Stimulated activated naive CD8-positive, alpha-beta T cell treated with anti-CD3 and anti-CD28 coated beads, Interleukin-15, Interleukin-2, amounts not matched to agents 100 ng/mL and 50 ng/mL, for 24 hours (primary cell): ENCODE data around the gene EIF4H.

ENCODE experiments used
- H3K27ac Mint-ChIP-seq: one replicate; pipeline ENCODE4 v1.8.0; 2021; ENCODE audit warnings: mild to moderate bottlenecking, mixed read lengths
- H3K27me3 Mint-ChIP-seq: one replicate; pipeline ENCODE4 v1.8.0; 2021; ENCODE audit warnings: mixed read lengths
- H3K36me3 Mint-ChIP-seq: one replicate; pipeline ENCODE4 v1.8.0; 2021; ENCODE audit warnings: low read depth, mixed read lengths
- H3K4me1 Mint-ChIP-seq: one replicate; pipeline ENCODE4 v1.8.0; 2021; ENCODE audit warnings: low read depth, mixed read lengths
- H3K4me3 Mint-ChIP-seq: one replicate; pipeline ENCODE4 v1.8.0; 2021; ENCODE audit warnings: mild to moderate bottlenecking, mixed read lengths
- H3K9me3 Mint-ChIP-seq: one replicate; pipeline ENCODE4 v1.8.0; 2021; ENCODE audit warnings: mixed read lengths

The EIF4H gene

DNA sequence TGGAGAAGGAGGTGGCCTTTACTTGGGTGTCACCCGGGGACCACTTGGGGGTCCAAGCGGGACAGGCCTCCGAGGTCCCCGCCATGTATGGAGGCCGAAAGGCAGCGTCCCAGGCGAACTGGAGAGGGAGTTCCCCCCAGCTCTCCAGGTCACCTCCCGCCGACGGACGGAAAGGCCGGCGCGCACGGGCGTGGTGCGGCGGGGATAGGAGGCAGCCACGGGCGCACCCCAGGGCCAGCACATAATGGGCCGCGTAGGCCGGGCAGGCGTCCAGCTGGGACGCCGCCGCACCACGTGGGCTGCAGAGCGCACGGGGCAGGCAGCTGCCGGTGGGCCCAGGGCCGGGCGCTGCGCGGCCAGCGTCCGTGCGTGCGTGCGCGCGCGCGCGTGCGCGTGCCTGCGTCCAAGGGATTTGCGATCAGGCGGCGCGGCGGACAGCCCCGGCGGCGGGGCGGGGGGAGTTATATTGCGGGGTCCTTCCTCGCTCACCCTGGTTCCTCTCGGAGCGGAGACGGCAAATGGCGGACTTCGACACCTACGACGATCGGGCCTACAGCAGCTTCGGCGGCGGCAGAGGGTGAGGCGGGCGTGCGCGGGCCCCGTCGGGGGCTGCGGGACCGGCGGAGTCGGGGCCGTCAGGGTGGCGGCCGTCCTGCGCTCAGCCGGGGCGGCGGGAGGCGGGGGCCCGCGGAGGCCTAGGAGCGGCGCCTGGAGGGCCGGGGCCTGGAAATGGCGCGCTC lies at the start of gene EIF4H:
Gene EIF4H, plus strand, starts transcription at position 491 of the 740 bp plus-strand sequence. Its CDS starts 28 bp downstream, at position 519.
- Mint-ChIP-seq H3K9me3 (no peaks in the 10 kb centered on the region), H3K27me3 (no peaks in the 10 kb centered on the region), H3K36me3 (peaks cover 35% of the 10 kb centered on the region), H3K4me3 (peak within 1 kb of the TSS; percentile 92), H3K27ac (peak within 1 kb of the TSS; percentile 90), H3K4me1 (peaks cover 53% of the 10 kb centered on the region)

GRCh38 chr7:74126220-74126880 lies 47.8 kb upstream of the EIF4H start:
- Mint-ChIP-seq H3K27ac (no peak overlapping the region), H3K36me3 (peaks cover 7% of the 10 kb centered on the region), H3K4me1 (no peaks in the 10 kb centered on the region), H3K9me3 (no peaks in the 10 kb centered on the region), H3K4me3 (no peak overlapping the region), H3K27me3 (no peaks in the 10 kb centered on the region)

DNA sequence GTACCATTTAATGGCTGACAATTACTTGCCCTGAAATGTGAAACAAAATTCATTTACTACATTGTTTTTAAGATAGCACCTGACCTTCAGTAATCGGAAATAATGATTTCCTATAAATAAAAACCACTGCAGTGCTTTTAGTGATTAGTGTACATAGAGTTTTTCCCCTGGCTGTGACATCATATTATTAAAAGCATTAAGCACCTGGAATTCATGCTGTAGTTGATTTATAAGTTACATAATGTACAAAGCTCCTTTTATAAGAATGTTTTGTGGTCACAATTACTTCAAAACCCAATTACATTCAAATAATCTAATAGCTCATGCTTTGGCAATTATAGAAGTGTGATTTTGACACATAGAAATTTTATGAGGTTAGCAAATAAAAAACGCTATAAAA lies 44.3 kb upstream of the EIF4H start:
- no peak overlapping the region for H3K4me3 Mint-ChIP-seq
- no peak overlapping the region for H3K27ac Mint-ChIP-seq
- peaks cover 3% of the 10 kb centered on the region for H3K4me1 Mint-ChIP-seq
- no peaks in the 10 kb centered on the region for H3K27me3 Mint-ChIP-seq
- H3K36me3 Mint-ChIP-seq = no peaks in the 10 kb centered on the region
- no peaks in the 10 kb centered on the region for H3K9me3 Mint-ChIP-seq

GRCh38 chr7:74130518-74130917 lies 43.6 kb upstream of the EIF4H start:
- Mint-ChIP-seq H3K27me3 (no peaks in the 10 kb centered on the region), H3K4me1 (peaks cover 3% of the 10 kb centered on the region), H3K4me3 (no peak overlapping the region), H3K9me3 (no peaks in the 10 kb centered on the region), H3K27ac (no peak overlapping the region), H3K36me3 (no peaks in the 10 kb centered on the region)

DNA sequence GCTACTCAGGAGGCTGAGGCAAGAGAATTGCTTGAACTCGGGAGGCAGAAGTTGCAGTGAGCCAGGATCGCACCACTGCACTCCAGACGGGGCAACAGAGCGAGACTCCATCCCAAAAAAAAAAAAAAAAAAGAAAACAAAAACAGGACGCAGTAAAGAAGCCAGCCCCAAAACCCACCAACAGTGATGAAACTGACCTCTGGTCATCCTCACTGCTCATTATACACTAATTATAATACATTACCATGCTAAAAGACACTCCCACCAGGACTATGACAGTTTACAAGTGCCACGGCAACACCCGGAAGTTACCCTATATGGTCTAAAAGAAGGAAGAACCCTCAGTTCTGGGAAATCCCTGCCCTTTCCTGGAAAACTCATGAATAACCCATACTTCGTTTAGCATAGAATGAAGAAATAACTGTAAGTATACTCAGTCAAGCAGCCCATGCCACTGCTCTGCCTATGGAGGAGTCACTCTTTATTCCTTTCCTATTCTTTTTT lies 40.0 kb upstream of the EIF4H start:
- no peak overlapping the region for H3K4me3 Mint-ChIP-seq
- no peaks in the 10 kb centered on the region for H3K36me3 Mint-ChIP-seq
- H3K4me1 Mint-ChIP-seq = peaks cover 3% of the 10 kb centered on the region
- H3K27ac Mint-ChIP-seq = no peak overlapping the region
- H3K27me3 Mint-ChIP-seq = no peaks in the 10 kb centered on the region
- no peaks in the 10 kb centered on the region for H3K9me3 Mint-ChIP-seq

DNA sequence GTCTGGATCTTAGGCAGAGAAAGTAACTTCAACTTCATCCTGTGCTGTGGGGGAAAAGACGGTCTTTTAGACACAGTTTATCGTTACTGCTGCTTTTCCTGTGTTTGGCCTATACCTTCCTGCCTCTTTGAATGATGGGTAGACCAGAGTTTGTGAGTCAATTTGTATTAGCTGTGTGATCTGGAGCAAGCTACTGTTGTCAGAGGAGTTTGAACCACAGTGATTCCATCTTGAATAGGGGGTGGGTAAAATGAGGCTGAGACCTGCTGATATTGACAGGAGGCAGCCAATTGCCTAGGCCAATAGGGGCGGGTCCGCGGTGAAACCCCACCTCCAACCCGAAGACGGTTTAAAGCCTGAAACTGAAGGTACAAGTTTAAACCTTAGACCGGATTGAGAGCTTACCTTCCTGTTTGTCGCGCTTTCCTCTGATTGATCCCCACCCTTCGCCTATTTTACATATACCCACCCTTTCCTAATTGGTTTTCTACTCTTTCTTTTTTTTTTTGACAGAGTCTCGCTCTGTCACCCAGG lies 35.8 kb upstream of the EIF4H start:
- H3K9me3 Mint-ChIP-seq = no peaks in the 10 kb centered on the region
- H3K4me3 Mint-ChIP-seq = no peak overlapping the region
- no peak overlapping the region for H3K27ac Mint-ChIP-seq

DNA sequence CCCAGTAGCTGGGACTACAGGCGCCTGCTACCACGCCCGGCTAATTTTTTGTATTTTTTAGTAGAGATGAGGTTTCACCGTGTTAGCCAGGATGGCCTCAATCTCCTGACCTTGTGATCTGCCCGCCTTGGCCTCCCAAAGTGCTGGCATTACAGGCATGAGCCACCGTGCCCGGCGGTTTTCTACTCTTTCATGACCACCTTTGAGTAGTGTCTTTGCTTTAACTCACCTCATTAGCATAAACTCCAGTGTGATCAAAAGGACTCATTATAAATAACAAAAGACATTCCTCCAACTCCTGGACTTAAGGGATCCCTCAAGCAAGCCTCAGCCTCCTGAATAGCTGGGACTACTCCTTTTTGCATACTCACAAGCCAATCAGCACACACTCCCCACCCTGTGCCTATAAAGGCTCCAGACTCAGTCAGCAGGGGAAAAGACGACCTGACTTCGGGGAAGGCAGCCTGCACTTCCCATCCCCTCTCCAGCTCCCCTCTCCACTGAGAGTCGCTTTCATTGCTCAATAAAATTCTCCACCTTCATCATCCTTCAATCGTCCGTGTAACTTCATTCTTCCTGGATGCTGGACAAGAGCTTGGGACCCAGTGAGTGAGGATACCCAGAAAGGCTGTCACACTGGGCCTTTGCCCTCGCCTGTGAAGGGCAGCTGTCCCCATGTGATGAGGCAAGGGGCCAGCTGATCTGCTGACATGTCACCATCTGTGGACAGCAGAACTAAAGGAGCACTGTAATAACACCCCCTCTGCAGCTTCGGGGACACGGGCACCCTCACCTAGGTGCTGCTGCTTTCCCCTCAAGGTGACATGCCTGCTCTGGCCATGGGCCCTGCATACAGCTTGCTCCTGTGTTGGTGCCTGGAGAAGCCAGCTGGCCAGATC lies 35.0 kb upstream of the EIF4H start:
- peaks cover 6% of the 10 kb centered on the region for H3K4me1 Mint-ChIP-seq
- H3K27me3 Mint-ChIP-seq = no peaks in the 10 kb centered on the region
- no peaks in the 10 kb centered on the region for H3K9me3 Mint-ChIP-seq
- H3K36me3 Mint-ChIP-seq = no peaks in the 10 kb centered on the region
- no peak overlapping the region for H3K27ac Mint-ChIP-seq
- no peak overlapping the region for H3K4me3 Mint-ChIP-seq

More for the DNA sequence above, 35.8 kb upstream of the EIF4H start:
- H3K27me3 Mint-ChIP-seq = no peaks in the 10 kb centered on the region
- H3K4me1 Mint-ChIP-seq = peaks cover 7% of the 10 kb centered on the region
- no peaks in the 10 kb centered on the region for H3K36me3 Mint-ChIP-seq

GRCh38 chr7:74141705-74142104 lies 32.5 kb upstream of the EIF4H start:
- Mint-ChIP-seq H3K27ac (no peak overlapping the region), H3K27me3 (no peaks in the 10 kb centered on the region), H3K9me3 (no peaks in the 10 kb centered on the region), H3K4me1 (peaks cover 4% of the 10 kb centered on the region), H3K4me3 (no peak overlapping the region), H3K36me3 (no peaks in the 10 kb centered on the region)

DNA sequence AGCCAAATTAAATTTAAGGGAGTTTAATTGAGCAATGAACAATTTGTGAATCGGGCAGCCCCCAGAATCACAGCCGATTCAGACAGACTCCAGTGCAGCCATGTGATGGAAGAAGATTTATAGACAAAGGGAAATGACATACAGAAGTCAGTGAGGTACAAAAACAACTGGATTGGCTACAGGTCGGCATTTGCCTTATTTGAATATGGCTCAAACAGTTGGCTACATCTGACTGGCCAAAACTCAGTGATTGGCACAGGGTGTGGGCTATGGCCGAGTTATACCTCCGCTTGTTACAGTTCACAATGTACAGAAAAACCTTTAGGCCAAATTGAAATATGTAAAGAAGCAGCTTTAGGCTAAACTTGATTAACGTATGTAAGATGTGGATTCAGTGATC lies 30.8 kb upstream of the EIF4H start:
- Mint-ChIP-seq H3K9me3 (no peaks in the 10 kb centered on the region), H3K4me1 (peaks cover 4% of the 10 kb centered on the region), H3K4me3 (no peak overlapping the region), H3K36me3 (no peaks in the 10 kb centered on the region), H3K27ac (no peak overlapping the region), H3K27me3 (no peaks in the 10 kb centered on the region)

- H3K27ac Mint-ChIP-seq = no peak overlapping the region
- H3K9me3 Mint-ChIP-seq = no peaks in the 10 kb centered on the region
- no peaks in the 10 kb centered on the region for H3K4me1 Mint-ChIP-seq
- no peaks in the 10 kb centered on the region for H3K36me3 Mint-ChIP-seq
- H3K4me3 Mint-ChIP-seq = no peak overlapping the region
- no peaks in the 10 kb centered on the region for H3K27me3 Mint-ChIP-seq
These were observed 25.7 kb upstream of the EIF4H start for GRCh38 chr7:74148491-74148890.

- no peaks in the 10 kb centered on the region for H3K36me3 Mint-ChIP-seq
- no peaks in the 10 kb centered on the region for H3K27me3 Mint-ChIP-seq
- no peaks in the 10 kb centered on the region for H3K4me1 Mint-ChIP-seq
- H3K9me3 Mint-ChIP-seq = no peaks in the 10 kb centered on the region
- no peak overlapping the region for H3K27ac Mint-ChIP-seq
- H3K4me3 Mint-ChIP-seq = no peak overlapping the region
These were observed 25.1 kb upstream of the EIF4H start for GRCh38 chr7:74149071-74149470.

DNA sequence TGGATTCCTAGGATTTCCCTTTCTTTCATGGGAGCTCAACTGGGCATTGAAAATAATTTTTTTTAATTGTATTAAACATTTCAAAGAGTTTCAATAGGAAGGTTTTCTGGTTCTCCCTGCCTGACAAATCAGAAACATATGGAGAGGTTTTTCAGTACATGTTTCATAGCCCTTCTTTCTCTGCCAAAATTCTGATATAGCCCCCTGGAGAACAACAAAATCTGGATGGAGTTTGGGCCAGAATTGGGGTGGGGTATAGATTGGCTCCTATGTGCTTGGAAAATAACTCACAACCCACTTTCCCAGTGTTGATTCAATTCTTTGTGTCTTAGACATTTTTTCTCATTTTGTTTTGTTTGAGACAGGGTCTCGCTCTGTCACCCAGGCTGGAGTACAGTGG lies 24.6 kb upstream of the EIF4H start:
- Mint-ChIP-seq H3K4me1 (no peaks in the 10 kb centered on the region), H3K9me3 (no peaks in the 10 kb centered on the region), H3K4me3 (no peak overlapping the region), H3K27me3 (no peaks in the 10 kb centered on the region), H3K36me3 (no peaks in the 10 kb centered on the region), H3K27ac (no peak overlapping the region)

- Mint-ChIP-seq H3K36me3 (no peaks in the 10 kb centered on the region), H3K4me1 (no peaks in the 10 kb centered on the region), H3K27me3 (no peaks in the 10 kb centered on the region), H3K9me3 (no peaks in the 10 kb centered on the region), H3K4me3 (no peak overlapping the region), H3K27ac (no peak overlapping the region)
These were observed 20.4 kb upstream of the EIF4H start for GRCh38 chr7:74153736-74154135.

DNA sequence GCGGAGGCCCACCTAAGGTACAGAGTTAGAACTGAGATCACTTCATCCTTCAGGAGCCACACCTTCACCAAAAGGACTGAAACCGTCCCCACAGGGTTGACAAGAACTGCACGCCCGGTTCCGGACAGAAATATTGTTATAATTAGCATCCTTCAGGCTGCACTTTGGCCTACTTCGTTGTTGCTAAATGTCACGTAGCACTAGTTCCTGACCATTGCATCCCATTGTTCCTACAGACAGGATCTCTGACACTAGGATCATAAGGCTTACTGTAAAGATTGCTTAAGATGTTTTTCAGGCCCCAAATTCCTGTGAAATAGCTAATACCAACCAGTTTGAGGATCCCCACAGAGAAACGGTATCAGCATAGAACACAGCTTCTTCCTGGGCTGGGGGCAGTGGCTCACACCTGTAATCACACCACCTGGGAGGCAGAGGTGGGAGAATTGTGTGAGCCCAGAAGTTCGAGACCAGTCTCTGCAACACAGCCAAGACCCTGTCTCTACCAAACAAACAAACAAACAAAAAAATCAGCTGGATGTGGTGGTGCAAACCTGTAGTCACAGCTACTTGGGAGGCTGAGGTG lies 18.3 kb upstream of the EIF4H start:
- H3K4me1 Mint-ChIP-seq = no peaks in the 10 kb centered on the region
- H3K9me3 Mint-ChIP-seq = no peaks in the 10 kb centered on the region
- no peak overlapping the region for H3K4me3 Mint-ChIP-seq
- no peaks in the 10 kb centered on the region for H3K36me3 Mint-ChIP-seq
- H3K27ac Mint-ChIP-seq = no peak overlapping the region
- H3K27me3 Mint-ChIP-seq = no peaks in the 10 kb centered on the region
